ENCODE measurements around the gene RAB6C. TPM values are rescaled to one million over a fixed set of nuclear protein-coding genes. Genes with fewer than 3 reads are reported as not detected.
"Not testable (repeated sequence)": the region's sequence is repeated elsewhere in the genome, so short reads cannot be mapped to it uniquely, and the experiment has no call there.

The RAB6C gene
- total and polyA plus RNA-seq, 10 donors, result 0.15 to 2.0 (median 0.66) TPM

- Histone ChIP-seq H3K4me1 (no peaks in the 10 kb centered on the region), H3K4me3 (no peak overlapping the region), H3K9me3 (no peaks in the 10 kb centered on the region), H3K27ac (no peak overlapping the region), H3K36me3 (no peaks in the 10 kb centered on the region), H3K27me3 (replicated peaks in 1 of 7) (peaks cover 0 to 62% (median 10%) of the 10 kb centered on the region in 7 donors)
- TF ChIP-seq POLR2AphosphoS5 (IDR thresholded peaks at IDR 0.05) (no peak), POLR2A (IDR thresholded peaks at IDR 0.05) (no peak)
- TF ChIP-seq, protein P1, sequence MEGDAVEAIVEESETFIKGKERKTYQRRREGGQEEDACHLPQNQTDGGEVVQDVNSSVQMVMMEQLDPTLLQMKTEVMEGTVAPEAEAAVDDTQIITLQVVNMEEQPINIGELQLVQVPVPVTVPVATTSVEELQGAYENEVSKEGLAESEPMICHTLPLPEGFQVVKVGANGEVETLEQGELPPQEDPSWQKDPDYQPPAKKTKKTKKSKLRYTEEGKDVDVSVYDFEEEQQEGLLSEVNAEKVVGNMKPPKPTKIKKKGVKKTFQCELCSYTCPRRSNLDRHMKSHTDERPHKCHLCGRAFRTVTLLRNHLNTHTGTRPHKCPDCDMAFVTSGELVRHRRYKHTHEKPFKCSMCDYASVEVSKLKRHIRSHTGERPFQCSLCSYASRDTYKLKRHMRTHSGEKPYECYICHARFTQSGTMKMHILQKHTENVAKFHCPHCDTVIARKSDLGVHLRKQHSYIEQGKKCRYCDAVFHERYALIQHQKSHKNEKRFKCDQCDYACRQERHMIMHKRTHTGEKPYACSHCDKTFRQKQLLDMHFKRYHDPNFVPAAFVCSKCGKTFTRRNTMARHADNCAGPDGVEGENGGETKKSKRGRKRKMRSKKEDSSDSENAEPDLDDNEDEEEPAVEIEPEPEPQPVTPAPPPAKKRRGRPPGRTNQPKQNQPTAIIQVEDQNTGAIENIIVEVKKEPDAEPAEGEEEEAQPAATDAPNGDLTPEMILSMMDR (IDR thresholded peaks at IDR 0.05 in 8 of 11, conservative IDR thresholded peaks at IDR 0.05 in 3 of 11), result peak in 2 of 11 experiments; percentile 44 to 62
- WGBS, 5 donors, result 39 to 77% (median 73%) methylated on average over 9 of the region's 9 CpGs
- intact Hi-C loops (cut with DNase I; ENCODE audit: low total_unique reads), result no loop called here
- no peak for DNase-seq
Measured at GRCh38 chr2:129936334-129936934, 43.0 kb upstream of the RAB6C start.

- DNase-seq; H3K4me3 ChIP-seq; H3K4me1 ChIP-seq; H3K9me3 ChIP-seq; H3K36me3 ChIP-seq; H3K27ac ChIP-seq; intact Hi-C loops (cut with DNase I; ENCODE audit: low total_unique reads): not testable (repeated sequence)
- H3K27me3 ChIP-seq (replicated peaks in 1 of 7), result peaks cover 0 to 40% (median 5%) of the 10 kb centered on the region in 7 donors
- 73 to 82% (median 78%) methylated on average over 7 of the region's 7 CpGs for WGBS, 5 donors
Measured at GRCh38 chr2:129938850-129939471, 40.5 kb upstream of the RAB6C start.

GRCh38 chr2:129943456-129943855 is 36.0 kb upstream of the RAB6C start:
- H3K4me3 ChIP-seq; H3K36me3 ChIP-seq; intact Hi-C loops (cut with DNase I; ENCODE audit: low total_unique reads); H3K4me1 ChIP-seq; H3K27ac ChIP-seq; DNase-seq; H3K9me3 ChIP-seq: not testable (repeated sequence)
- WGBS, 5 donors, result 49 to 72% (median 67%) methylated on average over 8 of the region's 8 CpGs
- H3K27me3 ChIP-seq (replicated peaks in 1 of 7), result peaks cover 0 to 24% (median 0%) of the 10 kb centered on the region in 7 donors

DNA sequence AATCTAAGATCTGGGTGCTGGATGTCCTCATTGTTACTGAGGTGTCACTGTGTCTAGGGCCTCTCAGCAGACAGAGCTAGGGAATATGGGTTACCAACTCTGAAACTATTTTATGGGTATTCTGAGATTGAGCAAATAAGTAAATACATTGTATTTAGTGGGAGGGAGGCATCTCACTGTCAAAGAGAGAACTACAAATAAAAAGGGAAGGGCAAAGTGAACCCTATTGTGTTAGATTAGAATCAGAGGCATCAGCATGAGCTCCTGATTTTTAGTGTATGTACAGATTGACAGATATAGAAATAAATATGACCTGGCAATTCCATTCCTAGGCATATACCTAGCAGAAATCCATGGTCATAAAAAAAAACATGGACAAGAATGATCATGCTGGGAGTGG is 33.9 kb upstream of the RAB6C start:
- H3K4me3 ChIP-seq, result no peak overlapping the region
- TF ChIP-seq POLR2A (IDR thresholded peaks at IDR 0.05) (no peak), POLR2AphosphoS5 (IDR thresholded peaks at IDR 0.05) (no peak)
- TF ChIP-seq, protein P1 (IDR thresholded peaks at IDR 0.05 in 8 of 11, conservative IDR thresholded peaks at IDR 0.05 in 3 of 11), result no peak
- intact Hi-C loops (cut with DNase I; ENCODE audit: low total_unique reads), result no loop called here
- H3K36me3 ChIP-seq, result no peaks in the 10 kb centered on the region
- H3K9me3 ChIP-seq, result no peaks in the 10 kb centered on the region
- H3K4me1 ChIP-seq, result no peaks in the 10 kb centered on the region
- H3K27me3 ChIP-seq (replicated peaks in 1 of 7), result peaks cover 0 to 19% (median 0%) of the 10 kb centered on the region in 7 donors
- no peak for DNase-seq
- H3K27ac ChIP-seq, result no peak overlapping the region

DNA sequence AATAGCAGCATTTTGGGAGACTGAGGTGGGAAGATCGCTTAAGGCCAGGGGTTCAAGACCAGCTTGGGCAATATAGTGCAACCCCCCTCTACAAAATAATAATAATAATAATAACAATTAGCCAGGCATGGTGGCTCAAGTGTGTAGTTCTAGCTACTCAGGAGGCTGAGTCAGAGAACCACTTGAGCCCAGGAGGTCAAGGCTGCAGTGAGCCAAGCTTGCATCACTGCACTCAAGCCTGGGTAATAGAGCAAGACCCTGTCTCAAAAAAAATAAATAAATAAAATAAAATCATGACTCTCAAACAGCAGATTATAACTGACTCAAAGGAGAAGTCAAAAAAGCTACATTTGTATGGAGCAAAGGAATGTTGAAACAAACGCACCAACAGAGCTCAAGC is 31.8 kb upstream of the RAB6C start:
- intact Hi-C loops (cut with DNase I; ENCODE audit: low total_unique reads); H3K36me3 ChIP-seq; H3K9me3 ChIP-seq; DNase-seq; H3K27ac ChIP-seq; H3K4me1 ChIP-seq; H3K4me3 ChIP-seq: not testable (repeated sequence)
- peaks cover 0 to 11% (median 0%) of the 10 kb centered on the region in 7 donors for H3K27me3 ChIP-seq (replicated peaks in 1 of 7)
- 43 to 69% (median 48%) methylated on average over 2 of the region's 2 CpGs for WGBS, 5 donors

DNA sequence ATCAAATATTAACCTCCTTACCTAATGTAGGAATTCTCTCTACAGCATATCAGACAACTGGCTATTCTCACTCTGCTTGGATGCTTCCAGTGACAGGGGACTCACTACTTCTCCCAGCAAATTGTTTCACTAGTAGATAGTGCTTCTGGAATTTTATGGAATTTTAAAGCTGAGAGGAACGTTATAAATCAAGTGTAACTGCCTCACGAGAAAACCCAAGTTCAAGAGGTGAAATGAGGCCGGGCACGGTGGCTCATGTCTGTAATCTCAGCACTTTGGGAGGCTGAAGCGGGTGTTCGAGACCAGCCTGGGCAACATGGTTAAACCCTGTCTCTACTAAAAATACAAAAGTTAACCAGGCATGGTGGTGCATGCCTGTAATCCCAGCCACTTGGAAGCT is 23.3 kb upstream of the RAB6C start:
- 81 to 83% (median 82%) methylated on average over 6 of the region's 6 CpGs for WGBS, 5 donors
- H3K27me3 ChIP-seq (replicated peaks in 1 of 7); H3K36me3 ChIP-seq; H3K4me3 ChIP-seq; H3K4me1 ChIP-seq; intact Hi-C loops (cut with DNase I; ENCODE audit: low total_unique reads); H3K9me3 ChIP-seq; DNase-seq; H3K27ac ChIP-seq: not testable (repeated sequence)

All from spleen (tissue), 11 donors.